Endothelial cell of umbilical vein (primary cell): ENCODE data around the gene CBX5. TPM values are rescaled to one million over a fixed set of nuclear protein-coding genes. Genes with fewer than 3 reads are reported as not detected.

ENCODE experiments used
- BruUV-seq: library from RNA; stranded (reverse); fragments of 400-500 nt; replicated peaks from 2 replicates; lab custom pipeline; 2021; lab: Mats Ljungman, UMichigan
- CTCF ChIA-PET: fragments of 300-600, 350-600 bp; sonication (Branson Sonifier 250); formaldehyde crosslinking; loops from one replicate; lab custom pipeline; 2021; ENCODE audit warnings: antibody characterized with exemption, inconsistent platforms; lab: Charles Lee
- POLR2A ChIA-PET: fragments of 300-600, 350-600 bp; sonication (Branson Sonifier 250); formaldehyde crosslinking; loops from one replicate; lab custom pipeline; 2021; ENCODE audit warnings: antibody characterized with exemption, inconsistent platforms; lab: Charles Lee
- DNase-seq: peaks from one replicate; pipeline ENCODE4 v3.0.0-alpha.2; 2011; ENCODE audit warnings: low read depth, low spot score
- FAIRE-seq: peaks from 2 replicates; lab custom pipeline; 2011; peaks lifted over from hg19 to GRCh38; lab: Jason Lieb, UNC
- H2AFZ ChIP-seq: 2 replicates; pipeline ENCODE4 v1.6.0; 2012; ENCODE audit warnings: low read depth, low read length, control low read depth, inconsistent platforms
- H3K27ac ChIP-seq: 2 replicates; pipeline ENCODE4 v1.5.1; 2011; ENCODE audit warnings: low read depth, mild to moderate bottlenecking, control low read depth, low read length, moderate library complexity; ENCODE audit not compliant: insufficient read depth
- H3K27me3 ChIP-seq, 2 experiments: 2 replicates each; pipeline versions ENCODE4 v1.6.0 to v1.6.1; 2011; ENCODE audit warnings: low read length in 2 of 2, mixed read lengths in 1 of 2; ENCODE audit not compliant: control insufficient read depth in 2 of 2, insufficient read depth in 2 of 2
- H3K36me3 ChIP-seq, 2 experiments: 2 replicates in 1 of 2; 3 replicates in 1 of 2; pipeline ENCODE4 v1.5.1; 2011; ENCODE audit warnings: low read length in 2 of 2, mild to moderate bottlenecking in 1 of 2, moderate library complexity in 1 of 2; ENCODE audit not compliant: control insufficient read depth in 2 of 2, insufficient read depth in 2 of 2; ENCODE audit errors: extremely low read depth in 1 of 2
- H3K4me1 ChIP-seq: 3 replicates; pipeline ENCODE4 v1.5.1; 2011; ENCODE audit warnings: mild to moderate bottlenecking, low read length; ENCODE audit not compliant: control insufficient read depth, insufficient read depth; ENCODE audit errors: extremely low read depth
- H3K4me2 ChIP-seq: 2 replicates; pipeline ENCODE4 v1.6.1; 2011; ENCODE audit warnings: low read length, control low read depth, mixed read lengths; ENCODE audit not compliant: insufficient read depth
- H3K4me3 ChIP-seq, 3 experiments: fragments of 200-600 bp in 1 of 3; sonication (generic), shearing (Covaris generic) in 1 of 3; replicated peaks in 1 of 3; 2 replicates each; pipeline ENCODE4 v1.5.1; 2011 to 2016; ENCODE audit warnings: control low read depth in 3 of 3, low read length in 3 of 3, mild to moderate bottlenecking in 2 of 3, inconsistent platforms in 1 of 3, low read depth in 1 of 3, moderate library complexity in 1 of 3; ENCODE audit not compliant: insufficient read depth in 1 of 3
- H3K79me2 ChIP-seq: 2 replicates; pipeline ENCODE4 v1.6.0; 2012; ENCODE audit warnings: low read length, inconsistent platforms; ENCODE audit not compliant: control insufficient read depth, insufficient read depth
- H3K9ac ChIP-seq: replicated peaks from 2 replicates; pipeline ENCODE3; 2011; ENCODE audit warnings: low read length, control low read depth; ENCODE audit not compliant: insufficient read depth; ENCODE audit errors: extremely low read depth
- H3K9me1 ChIP-seq: replicated peaks from 3 replicates; pipeline ENCODE4 v1.6.0; 2011; ENCODE audit warnings: mild to moderate bottlenecking, low read length; ENCODE audit not compliant: control insufficient read depth, insufficient read depth; ENCODE audit errors: extremely low read depth
- H3K9me3 ChIP-seq: replicated peaks from 2 replicates; pipeline ENCODE4 v1.5.1; 2012; ENCODE audit warnings: low read length, inconsistent platforms; ENCODE audit not compliant: control insufficient read depth, insufficient read depth
- H4K20me1 ChIP-seq: replicated peaks from 2 replicates; pipeline ENCODE3; 2011; ENCODE audit warnings: mild to moderate bottlenecking, low read length; ENCODE audit not compliant: control insufficient read depth, insufficient read depth; ENCODE audit errors: extremely low read depth
- EZH2 ChIP-seq: IDR thresholded peaks from 2 replicates; pipeline ENCODE4 v1.6.1; 2012; ENCODE audit warnings: borderline replicate concordance, low read depth, mild to moderate bottlenecking, moderate library complexity, low read length, inconsistent platforms; ENCODE audit not compliant: severe bottlenecking
- FOS ChIP-seq: IDR thresholded peaks from 2 replicates; pipeline ENCODE4 v1.6.1; 2011; ENCODE audit warnings: mild to moderate bottlenecking, low read length, moderate library complexity, borderline replicate concordance; ENCODE audit not compliant: insufficient read depth
- JUN ChIP-seq: IDR thresholded peaks from 2 replicates; pipeline ENCODE4 v1.6.1; 2011; ENCODE audit warnings: borderline replicate concordance, low read depth; ENCODE audit not compliant: insufficient read length, insufficient read depth
- POLR2A ChIP-seq: IDR thresholded peaks from 2 replicates; pipeline ENCODE4 v1.6.1; 2012; ENCODE audit warnings: low read depth, mild to moderate bottlenecking, control low read depth, low read length
- POLR2AphosphoS5 ChIP-seq: IDR thresholded peaks from 2 replicates; pipeline ENCODE4 v1.6.1; 2012; ENCODE audit warnings: low read depth, mild to moderate bottlenecking, control low read depth, low read length, moderate library complexity; ENCODE audit not compliant: insufficient read depth
- dilution Hi-C: fragments of 300-500 bp; cut with MboI; formaldehyde crosslinking; loops from one replicate; pipeline ENCODE4 v1.15.0; 2019; ENCODE audit warnings: low sequenced_read_pairs; ENCODE audit not compliant: extremely low pct_ligation_motif_present
- intact Hi-C: fragments of 100-400 bp; cut with micrococcal nuclease; formaldehyde crosslinking; loops from one replicate; pipeline ENCODE4 v1.10.0; 2022
- polyA plus RNA-seq, 4 experiments: library from polyadenylated mRNA; depleted of rRNA in 3 of 4; stranded (reverse) in 3 of 4; unstranded in 1 of 4; fragments of >200 nt; gene quantifications; 2 replicates each; pipeline versions ENCODE4 v1.2.1 to v1.2.3, GENCODE V29; 2011 to 2012; ENCODE audit warnings: missing spikeins in 1 of 4
- total RNA-seq: library from RNA; stranded (reverse); gene quantifications from 2 replicates; pipeline ENCODE4 v1.2.3, GENCODE V29; 2021
- TF ChIP-seq, protein P1 (sequence below): IDR thresholded peaks from 2 replicates; pipeline ENCODE4 v1.6.1; 2011; ENCODE audit not compliant: insufficient read depth, insufficient read length
- TF ChIP-seq, protein P2 (sequence below), 2 donors: IDR thresholded peaks; 1 replicate in 1 of 2; 2 replicates in 1 of 2; pipeline ENCODE4 v1.5.1; 2011; ENCODE audit warnings: low read length in 2 of 2, mild to moderate bottlenecking in 2 of 2, moderate library complexity in 2 of 2, control low read depth in 1 of 2, inconsistent platforms in 1 of 2, low read depth in 1 of 2; ENCODE audit not compliant: insufficient read depth in 1 of 2; ENCODE audit errors: extremely low read depth in 1 of 2

The CBX5 gene
- total and polyA plus RNA-seq, 2 donors (not counting 3 experiments of a cell fraction or from before 2014, with no cell fraction given) = 22.8 to 111 TPM

DNA sequence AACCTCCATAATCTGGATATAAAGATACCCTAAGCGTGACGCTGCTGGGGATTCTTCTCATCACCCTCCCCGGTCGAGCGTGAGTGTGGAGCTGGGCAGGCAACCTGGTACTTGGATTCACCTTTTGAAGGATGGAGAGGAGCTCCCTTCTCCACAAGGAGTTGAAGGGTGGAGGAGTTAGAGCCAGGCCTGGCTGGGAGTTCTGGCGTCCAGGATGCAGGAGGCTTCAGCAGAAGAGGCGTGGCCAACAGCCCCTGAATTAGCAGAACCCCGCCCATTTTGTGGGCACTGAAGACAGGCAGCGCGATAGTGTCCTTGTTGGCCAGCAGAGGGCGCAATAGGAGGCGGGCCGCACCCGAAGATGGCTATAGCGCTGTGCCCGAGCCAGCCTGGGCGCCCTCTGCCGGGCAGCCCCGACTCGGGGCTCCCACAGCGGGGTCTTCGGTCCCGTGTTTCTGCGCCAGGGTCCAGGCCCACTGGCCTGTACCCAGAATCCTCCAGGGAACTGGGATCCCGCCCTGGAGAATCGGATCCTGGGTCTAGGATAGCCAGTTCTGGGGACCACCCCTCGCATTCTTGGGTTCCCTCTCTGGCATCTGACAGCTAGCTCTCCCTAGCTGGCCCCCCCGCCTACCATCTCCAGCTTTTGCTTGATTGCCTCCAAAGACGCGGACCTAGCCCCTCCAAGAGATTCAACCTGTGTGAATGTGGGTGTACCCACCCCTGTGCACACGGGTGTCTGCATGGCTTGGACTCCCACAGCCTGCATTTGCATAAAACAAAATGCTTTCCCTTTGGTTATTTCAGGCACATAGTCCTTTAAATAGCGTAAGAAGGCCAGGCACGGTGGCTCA is 65.1 kb downstream of the CBX5 start:
- peaks cover 7 to 16% of the 10 kb centered on the region in 2 experiments for H3K27me3 ChIP-seq
- H3K4me1 ChIP-seq = peaks cover 14% of the 10 kb centered on the region
- H4K20me1 ChIP-seq = no peaks in the 10 kb centered on the region
- peak overlapping the region in 1 of 3 experiments; percentile 17 for H3K4me3 ChIP-seq
- DNase-seq (peak; percentile 92), FAIRE-seq (peak; percentile 96)
- H3K9me1 ChIP-seq = no peaks in the 10 kb centered on the region
- no TSS peak for BruUV-seq
- H2AFZ ChIP-seq = peak overlapping the region; percentile 83
- TF ChIP-seq, protein P1, sequence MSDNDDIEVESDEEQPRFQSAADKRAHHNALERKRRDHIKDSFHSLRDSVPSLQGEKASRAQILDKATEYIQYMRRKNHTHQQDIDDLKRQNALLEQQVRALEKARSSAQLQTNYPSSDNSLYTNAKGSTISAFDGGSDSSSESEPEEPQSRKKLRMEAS = no peak
- TF ChIP-seq POLR2A (no peak), FOS (no peak), EZH2 (no peak), POLR2AphosphoS5 (no peak), JUN (no peak)
- TF ChIP-seq, protein P2, sequence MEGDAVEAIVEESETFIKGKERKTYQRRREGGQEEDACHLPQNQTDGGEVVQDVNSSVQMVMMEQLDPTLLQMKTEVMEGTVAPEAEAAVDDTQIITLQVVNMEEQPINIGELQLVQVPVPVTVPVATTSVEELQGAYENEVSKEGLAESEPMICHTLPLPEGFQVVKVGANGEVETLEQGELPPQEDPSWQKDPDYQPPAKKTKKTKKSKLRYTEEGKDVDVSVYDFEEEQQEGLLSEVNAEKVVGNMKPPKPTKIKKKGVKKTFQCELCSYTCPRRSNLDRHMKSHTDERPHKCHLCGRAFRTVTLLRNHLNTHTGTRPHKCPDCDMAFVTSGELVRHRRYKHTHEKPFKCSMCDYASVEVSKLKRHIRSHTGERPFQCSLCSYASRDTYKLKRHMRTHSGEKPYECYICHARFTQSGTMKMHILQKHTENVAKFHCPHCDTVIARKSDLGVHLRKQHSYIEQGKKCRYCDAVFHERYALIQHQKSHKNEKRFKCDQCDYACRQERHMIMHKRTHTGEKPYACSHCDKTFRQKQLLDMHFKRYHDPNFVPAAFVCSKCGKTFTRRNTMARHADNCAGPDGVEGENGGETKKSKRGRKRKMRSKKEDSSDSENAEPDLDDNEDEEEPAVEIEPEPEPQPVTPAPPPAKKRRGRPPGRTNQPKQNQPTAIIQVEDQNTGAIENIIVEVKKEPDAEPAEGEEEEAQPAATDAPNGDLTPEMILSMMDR (IDR thresholded peaks at IDR 0.05; ENCODE audit: extremely low read depth in 1 of 2, insufficient read depth in 1 of 2, low read depth in 1 of 2, low read length in 2 of 2) = peak; percentile 100
- H3K36me3 ChIP-seq = no peaks in the 10 kb centered on the region
- no peaks in the 10 kb centered on the region for H3K9me3 ChIP-seq
- no peaks in the 10 kb centered on the region for H3K79me2 ChIP-seq
- H3K4me2 ChIP-seq = peak overlapping the region; percentile 36
- dilution Hi-C loops = no loop called here
- ChIA-PET CTCF (interaction anchor here (0.6 to 3.3 kb wide), 21 partner anchors 8 to 224 kb away, joined by 3 to 31 read pairs (median 5); partner anchors contain the start of genes COPZ1, HOXC8 and SMUG1), POLR2A (no interaction called here)
- intact Hi-C loops = no loop called here
- no peak overlapping the region for H3K9ac ChIP-seq
- no peak overlapping the region for H3K27ac ChIP-seq
